Activated CD8-positive, alpha-beta memory T cell treated with anti-CD3 and anti-CD28 coated beads, Interleukin-2, amount 50 U/mL, for 4 hours (primary cell): ENCODE measurements around the gene SDR9C7.
"Not testable (repeated sequence)": the region's sequence is repeated elsewhere in the genome, so short reads cannot be mapped to it uniquely, and the experiment has no call there.

ENCODE experiments used
- DNase-seq: peaks from one replicate; pipeline ENCODE4 v3.0.0-alpha.2; 2020

Gene SDR9C7

GRCh38 chr12:56933826-56934625 is at the start of gene SDR9C7:
Gene SDR9C7, minus strand, starts transcription at chr12:56934408. Its CDS starts 147 bp downstream, at chr12:56934261.
- DNase-seq = no peak

- no peak for DNase-seq
These were observed 49.2 kb upstream of the SDR9C7 start for GRCh38 chr12:56983386-56983785.

- not testable (repeated sequence) for DNase-seq
These were observed 48.5 kb upstream of the SDR9C7 start for GRCh38 chr12:56982578-56983236.

GRCh38 chr12:56980941-56981530 is 46.8 kb upstream of the SDR9C7 start:
- no peak for DNase-seq

GRCh38 chr12:56980268-56980667 is 46.1 kb upstream of the SDR9C7 start:
- DNase-seq = no peak

- no peak for DNase-seq
These were observed 45.4 kb upstream of the SDR9C7 start for GRCh38 chr12:56979628-56980027.

GRCh38 chr12:56978397-56979138 is 44.4 kb upstream of the SDR9C7 start:
- no peak for DNase-seq

- DNase-seq = not testable (repeated sequence)
These were observed 43.2 kb upstream of the SDR9C7 start for GRCh38 chr12:56977361-56977760.

- not testable (repeated sequence) for DNase-seq
These were observed 40.0 kb upstream of the SDR9C7 start for GRCh38 chr12:56974224-56974623.

GRCh38 chr12:56968910-56969309 is 34.7 kb upstream of the SDR9C7 start:
- DNase-seq = not testable (repeated sequence)

- DNase-seq = not testable (repeated sequence)
These were observed 31.9 kb upstream of the SDR9C7 start for GRCh38 chr12:56965997-56966642.

- DNase-seq = not testable (repeated sequence)
These were observed 30.9 kb upstream of the SDR9C7 start for GRCh38 chr12:56965124-56965523.

GRCh38 chr12:56963557-56963956 is 29.3 kb upstream of the SDR9C7 start:
- DNase-seq = not testable (repeated sequence)

- DNase-seq = not testable (repeated sequence)
These were observed 28.0 kb upstream of the SDR9C7 start for GRCh38 chr12:56962247-56962646.

- no peak for DNase-seq
These were observed 24.2 kb upstream of the SDR9C7 start for GRCh38 chr12:56958422-56958821.

- DNase-seq = no peak
These were observed 23.2 kb upstream of the SDR9C7 start, which contains the start of gene RDH16 for GRCh38 chr12:56957229-56958052. Gene RDH16, minus strand, starts transcription at chr12:56957608. Its CDS starts 146 bp downstream, at chr12:56957462.

- no peak for DNase-seq
These were observed 21.5 kb upstream of the SDR9C7 start for GRCh38 chr12:56955631-56956256.

GRCh38 chr12:56954958-56955355 is 20.7 kb upstream of the SDR9C7 start:
- no peak for DNase-seq

GRCh38 chr12:56954057-56954957 is 20.1 kb upstream of the SDR9C7 start:
- DNase-seq = no peak

GRCh38 chr12:56953314-56953713 is 19.1 kb upstream of the SDR9C7 start:
- no peak for DNase-seq
